DMS53 treated with DMSO at 0.1 percent for 48 hours (cell line): Measurements from ENCODE around the gene TMEM131L.
"Not testable (repeated sequence)": the region's sequence is repeated elsewhere in the genome, so short reads cannot be mapped to it uniquely, and the experiment has no call there.

ENCODE experiments used
- DNase-seq: peaks from one replicate; lab custom pipeline; 2025; ENCODE audit not compliant: unreplicated experiment; lab: John Stamatoyannopoulos, UW

The TMEM131L gene

GRCh38 chr4:153497988-153498967, 32.1 kb downstream of the TMEM131L start:
- DNase-seq: no peak

GRCh38 chr4:153499005-153499404, 32.8 kb downstream of the TMEM131L start:
- no peak for DNase-seq

DNA sequence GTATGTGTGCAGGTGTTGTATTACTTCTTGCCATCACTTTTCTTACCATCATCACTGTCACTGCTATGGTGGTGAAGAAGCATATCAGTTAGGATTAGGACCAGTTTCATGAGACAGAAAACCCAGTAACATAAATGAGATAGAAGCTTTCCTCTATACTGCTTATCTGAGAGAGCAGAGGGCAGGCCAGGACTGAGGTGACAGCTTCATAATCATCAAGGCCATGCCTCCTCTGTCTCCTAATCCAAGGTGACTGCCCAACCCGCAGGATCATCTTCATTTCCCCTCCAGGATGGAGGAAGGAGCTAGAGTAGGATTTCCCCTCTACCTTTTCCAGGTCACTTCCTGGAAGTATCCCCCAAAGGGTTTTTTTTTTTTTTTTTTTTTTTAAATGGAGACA, 35.4 kb downstream of the TMEM131L start:
- DNase-seq: no peak

- no peak for DNase-seq
Observed at GRCh38 chr4:153502584-153502983, 36.4 kb downstream of the TMEM131L start.

DNA sequence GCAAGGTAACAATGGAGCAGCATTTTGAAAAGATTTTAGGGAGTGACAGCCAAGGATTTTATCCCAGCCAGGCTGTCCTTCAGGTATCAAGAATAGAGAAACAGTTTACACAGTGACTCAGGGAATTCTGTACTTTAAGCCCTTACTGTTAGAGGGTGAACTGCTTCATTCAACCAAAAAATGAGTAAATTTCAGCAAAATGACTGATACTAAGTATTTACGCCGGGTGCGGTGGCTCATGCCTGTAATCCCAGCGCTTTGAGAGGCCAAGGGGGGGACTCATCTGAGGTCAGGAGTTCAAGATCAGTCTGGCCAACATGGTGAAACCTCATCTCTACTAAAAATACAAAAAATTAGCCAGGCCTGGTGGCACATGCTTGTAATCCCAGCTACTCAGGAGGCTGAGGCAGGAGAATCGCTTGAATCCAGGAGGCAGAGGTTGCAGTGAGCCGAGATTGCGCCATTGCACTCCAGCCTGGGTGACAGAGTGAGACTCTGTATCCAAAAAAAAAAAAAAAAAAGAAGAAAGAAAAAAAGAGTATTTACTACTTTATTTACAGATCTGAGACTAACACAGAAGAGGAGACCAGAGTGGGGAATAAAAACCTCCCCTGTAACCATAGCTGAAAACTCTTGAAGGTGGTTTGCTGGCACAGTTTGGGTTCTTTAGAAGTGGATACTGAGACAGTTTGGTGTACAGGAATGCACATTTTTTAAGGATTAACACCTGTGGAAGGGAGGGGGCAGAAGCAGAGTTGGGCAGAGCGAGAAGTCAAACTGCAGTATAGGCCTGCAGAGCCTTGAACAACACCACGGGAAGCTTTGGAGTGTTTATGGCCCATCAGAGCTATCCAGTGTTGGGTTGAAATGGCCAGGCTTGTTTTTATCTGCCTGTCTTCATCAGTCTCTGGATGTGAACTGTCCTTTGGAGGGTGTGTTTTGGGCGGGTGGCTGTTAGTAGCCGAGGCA, 40.5 kb downstream of the TMEM131L start:
- no peak for DNase-seq

DNA sequence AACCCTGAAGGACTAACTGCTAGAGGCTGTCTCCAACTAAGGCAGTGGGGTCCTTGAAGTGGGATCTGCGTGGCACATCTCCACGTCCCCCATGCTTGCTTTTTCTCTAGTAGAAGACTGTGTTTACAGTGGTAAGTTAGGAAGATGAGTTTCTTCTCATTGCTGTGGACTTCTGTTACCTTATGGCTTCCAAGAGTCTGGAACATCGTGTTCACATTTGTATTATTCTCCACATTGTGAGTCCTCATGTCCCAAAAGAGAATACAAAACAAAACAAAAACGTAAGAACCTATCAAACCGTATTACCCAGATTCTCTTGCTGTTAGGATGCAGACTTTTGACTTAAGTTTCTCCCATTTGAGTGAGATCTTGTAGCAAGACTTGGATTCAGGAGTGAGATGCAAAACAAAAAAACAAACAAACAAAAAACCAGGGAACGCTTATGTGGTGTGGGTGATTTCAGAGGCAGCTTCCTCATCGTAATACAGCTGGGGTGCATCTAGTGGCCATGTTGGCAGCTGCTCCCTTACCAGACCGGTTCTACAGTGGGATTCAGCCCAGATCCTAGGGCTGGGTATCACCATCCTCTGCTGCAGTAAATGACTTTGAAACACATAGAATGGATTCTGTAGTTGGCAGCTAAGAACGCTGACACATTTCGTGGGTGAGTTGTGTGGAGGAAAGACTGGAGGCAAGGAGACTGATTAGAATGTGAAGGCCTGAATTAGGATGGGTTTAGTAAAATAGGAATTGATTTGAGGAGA, 41.3 kb downstream of the TMEM131L start:
- DNase-seq: no peak

GRCh38 chr4:153509212-153509611, 43.1 kb downstream of the TMEM131L start:
- not testable (repeated sequence) for DNase-seq

- no peak for DNase-seq
Observed at GRCh38 chr4:153509724-153510123, 43.6 kb downstream of the TMEM131L start.

DNA sequence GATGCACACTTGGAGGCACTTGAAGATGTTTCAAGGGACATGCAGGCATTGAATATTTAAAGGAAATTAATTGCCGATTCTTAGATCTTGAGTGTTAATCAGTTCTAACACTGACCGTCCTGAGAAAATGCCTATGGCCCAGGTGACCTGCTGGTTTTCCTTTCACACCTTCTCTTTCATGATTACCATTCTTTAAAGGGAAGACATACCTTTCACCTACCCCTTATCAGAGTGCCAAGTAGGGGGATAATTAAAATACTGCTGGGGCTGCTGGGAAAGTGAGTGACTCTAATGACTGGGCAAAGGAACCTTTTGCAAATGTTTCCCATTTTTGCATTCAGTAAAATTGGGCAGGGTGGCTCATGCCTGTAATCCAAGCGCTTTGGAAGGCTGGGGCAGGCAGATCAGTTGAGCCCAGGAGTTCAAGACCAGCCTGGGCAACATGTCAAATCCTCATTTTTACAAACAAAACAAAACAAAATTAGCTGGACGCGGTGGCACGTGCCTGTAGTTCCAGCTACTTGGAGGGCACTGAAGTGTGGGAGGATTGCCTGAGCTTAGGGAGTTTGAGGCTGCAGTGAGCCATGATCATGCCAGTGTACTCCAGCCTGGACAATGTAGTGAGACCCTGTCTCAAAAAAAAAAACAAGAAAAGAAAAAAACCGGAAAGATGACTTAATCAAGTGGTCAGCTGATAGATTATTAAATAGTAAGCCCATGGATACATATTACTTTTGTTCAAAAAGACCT, 44.3 kb downstream of the TMEM131L start:
- DNase-seq: no peak

GRCh38 chr4:153511104-153511503, 44.9 kb downstream of the TMEM131L start:
- DNase-seq: no peak

GRCh38 chr4:153512162-153512852, 46.1 kb downstream of the TMEM131L start:
- DNase-seq: no peak

- no peak for DNase-seq
Observed at GRCh38 chr4:153512952-153513500, 46.9 kb downstream of the TMEM131L start.

GRCh38 chr4:153513596-153513995, 47.4 kb downstream of the TMEM131L start:
- DNase-seq: no peak

DNA sequence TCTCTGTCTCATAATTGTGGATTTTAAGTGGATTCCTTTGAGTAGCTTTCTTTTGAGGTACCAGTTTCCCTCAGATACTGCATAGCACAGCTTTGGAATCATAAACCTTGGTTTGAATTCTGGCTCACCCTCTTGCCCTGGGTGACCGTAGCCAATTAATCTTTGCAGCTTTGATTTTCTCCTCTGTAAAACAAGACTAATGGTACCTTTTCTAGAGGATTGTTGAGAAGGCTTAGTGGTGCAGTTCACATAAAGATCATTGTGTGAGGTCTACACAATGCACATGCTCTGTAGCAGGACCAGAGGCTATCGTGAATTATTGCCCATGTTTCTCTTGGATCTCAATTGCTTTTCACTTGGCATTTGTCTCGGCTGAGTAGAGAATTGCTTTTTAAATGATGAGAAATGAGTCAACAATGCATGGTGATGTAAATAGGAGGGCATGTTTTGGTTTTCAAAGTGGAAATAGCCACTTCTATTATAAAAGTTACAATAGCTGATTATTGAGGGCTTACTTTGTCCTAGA, 47.9 kb downstream of the TMEM131L start:
- DNase-seq: no peak

DNA sequence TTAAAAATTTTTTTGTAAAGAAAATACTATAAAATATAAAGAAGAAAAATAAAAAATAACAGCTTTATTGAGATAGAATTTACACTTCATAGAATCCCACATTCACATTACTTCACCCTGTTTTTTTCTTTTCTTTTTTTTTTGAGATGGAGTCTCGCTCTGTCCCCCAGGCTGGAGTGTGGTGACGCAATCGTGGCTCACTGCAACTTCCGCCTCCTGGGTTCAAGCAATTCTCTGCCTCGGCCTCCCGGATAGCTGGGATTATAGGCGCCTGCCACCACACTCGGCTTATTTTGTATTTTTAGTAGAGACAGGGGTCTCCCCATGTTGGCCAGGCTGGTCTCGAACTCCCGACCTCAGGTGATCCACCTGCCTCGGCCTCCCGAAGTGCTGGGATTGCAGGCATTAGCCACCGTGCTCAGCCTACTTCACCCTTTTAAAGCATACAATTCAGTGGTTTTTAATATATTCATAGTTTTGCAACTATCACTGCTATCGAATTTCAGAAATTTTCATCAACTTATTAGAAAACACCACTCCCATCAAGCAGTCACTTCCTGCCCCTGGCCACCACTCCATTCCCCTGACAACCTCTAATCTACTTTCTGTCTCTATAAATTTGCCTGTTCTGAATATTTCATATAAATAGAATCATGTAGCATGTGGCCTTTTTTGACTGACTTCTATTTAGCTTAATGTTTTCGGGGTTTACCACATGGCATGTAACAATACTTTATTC, 48.7 kb downstream of the TMEM131L start:
- no peak for DNase-seq

DNA sequence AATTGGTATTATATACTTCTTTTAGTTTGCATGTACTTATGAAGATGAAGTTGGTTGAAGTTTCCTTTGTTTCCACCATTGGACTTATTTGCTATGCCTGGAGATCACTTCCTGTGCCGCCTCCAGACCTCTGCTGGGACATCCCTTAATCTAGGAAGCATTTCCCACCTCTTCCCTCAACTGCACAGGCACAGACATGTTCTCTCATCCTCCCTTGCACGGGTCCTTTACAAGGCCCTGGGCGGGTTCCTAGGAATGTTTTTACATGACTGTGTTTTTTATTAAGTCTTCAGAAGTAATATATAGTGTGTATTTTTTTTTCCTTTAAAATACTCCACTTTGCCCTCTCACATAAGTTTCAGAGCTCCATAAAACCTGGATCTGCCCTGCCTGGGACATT, 51.0 kb downstream of the TMEM131L start:
- DNase-seq: no peak

GRCh38 chr4:153518001-153518400, 51.8 kb downstream of the TMEM131L start:
- DNase-seq: no peak

DNA sequence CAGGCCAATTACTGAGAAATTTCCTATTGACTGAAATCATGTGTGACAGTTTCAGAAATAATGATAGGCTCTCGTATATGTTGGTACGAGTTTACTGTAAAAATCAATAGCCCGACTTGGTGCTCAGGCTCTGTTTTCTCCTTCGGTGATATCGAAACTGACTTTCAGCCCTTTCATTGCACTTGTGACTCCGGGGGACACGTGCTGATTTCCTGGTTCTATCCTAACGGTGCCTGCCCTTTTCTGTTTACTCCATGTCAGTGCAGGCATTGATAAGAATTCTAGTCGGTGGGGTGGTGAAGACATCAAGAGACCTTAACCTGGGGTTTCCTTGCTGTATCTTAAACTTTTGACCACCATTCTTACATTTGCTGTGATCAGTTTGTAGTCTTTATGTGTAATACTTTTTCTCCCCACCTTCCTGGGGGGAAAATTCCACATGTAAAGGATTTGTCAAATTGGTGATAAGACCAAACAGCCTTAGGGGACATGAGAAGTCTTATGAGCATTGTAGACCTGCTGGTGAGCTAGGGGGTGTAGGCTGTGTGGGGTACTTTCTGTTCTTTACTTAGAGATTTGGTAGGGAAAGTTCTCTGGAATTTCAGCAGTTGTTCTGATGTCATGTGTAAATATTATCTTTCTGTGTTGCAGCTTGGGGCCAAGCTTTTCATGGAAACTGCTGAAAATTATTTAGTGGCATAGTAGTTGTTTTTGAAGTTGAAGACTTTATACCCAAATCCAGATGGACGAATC, 52.7 kb downstream of the TMEM131L start:
- DNase-seq: no peak
